OCI-LY3 (cell line): Measurements from ENCODE around the gene ESPN.
"Not testable (repeated sequence)": the region's sequence is repeated elsewhere in the genome, so short reads cannot be mapped to it uniquely, and the experiment has no call there.

Experiments
- H2AFZ ChIP-seq: fragments of 200-600, 300-600 bp; shearing (Covaris generic); 2 replicates; pipeline ENCODE4 v1.6.0; 2014; ENCODE audit warnings: antibody characterized with exemption, low read depth, low read length
- H3K27ac ChIP-seq: fragments of 200-600, 300-600 bp; sonication (generic); 2 replicates; pipeline ENCODE4 v1.5.1; 2014; ENCODE audit warnings: mild to moderate bottlenecking, low read length, moderate library complexity, mixed read lengths
- H3K27me3 ChIP-seq: fragments of 200-600, 300-600 bp; sonication (generic); 2 replicates; pipeline ENCODE4 v1.6.1; 2014; ENCODE audit warnings: low read depth, low read length, mixed read lengths
- H3K36me3 ChIP-seq: fragments of 200-600, 300-600 bp; sonication (generic); replicated peaks from 2 replicates; pipeline ENCODE3; 2014; ENCODE audit warnings: low read depth, low read length, mixed read lengths
- H3K4me1 ChIP-seq: fragments of 300-600, 200-600 bp; sonication (generic); 2 replicates; pipeline ENCODE4 v1.6.1; 2014; ENCODE audit warnings: low read length, mixed read lengths
- H3K4me2 ChIP-seq: fragments of 200-600, 300-600 bp; sonication (generic); 2 replicates; pipeline ENCODE4 v1.6.1; 2014; ENCODE audit warnings: low read length, mixed read lengths
- H3K4me3 ChIP-seq: fragments of 300-600, 200-600 bp; sonication (generic); 2 replicates; pipeline ENCODE4 v1.5.1; 2014; ENCODE audit warnings: antibody characterized with exemption, mild to moderate bottlenecking, low read length, moderate library complexity
- H3K79me2 ChIP-seq: fragments of 300-600, 200-600 bp; shearing (Covaris generic); 2 replicates; pipeline ENCODE4 v1.6.1; 2014; ENCODE audit warnings: mild to moderate bottlenecking, low read length, mixed read lengths
- H3K9ac ChIP-seq: fragments of 300-600, 200-600 bp; shearing (Covaris generic); 2 replicates; pipeline ENCODE4 v1.6.0; 2014; ENCODE audit warnings: mild to moderate bottlenecking, low read length, moderate library complexity
- H3K9me3 ChIP-seq: fragments of 200-600, 300-600 bp; shearing (Covaris generic); 2 replicates; pipeline ENCODE4 v1.6.1; 2014; ENCODE audit warnings: low read length, mixed read lengths; ENCODE audit not compliant: insufficient read depth
- H4K20me1 ChIP-seq: fragments of 200-600, 300-600 bp; sonication (generic); 2 replicates; pipeline ENCODE4 v1.6.1; 2016; ENCODE audit warnings: low read length, mixed read lengths; ENCODE audit not compliant: insufficient read depth
- CTCF ChIP-seq: fragments of 200-600, 300-600 bp; sonication (generic); IDR thresholded peaks from 2 replicates; pipeline ENCODE4 v1.5.1; 2014; ENCODE audit warnings: antibody characterized with exemption, low read length, low read depth
- EZH2phosphoT487 ChIP-seq: fragments of 200-600 bp; shearing (Covaris generic); IDR thresholded peaks from 2 replicates; pipeline ENCODE4 v1.6.1; 2018; ENCODE audit warnings: antibody characterized with exemption, mixed run types, low read depth

The ESPN gene

GRCh38 chr1:6389971-6390370 lies 34.6 kb upstream of the ESPN start:
- no peak overlapping the region for H3K4me2 ChIP-seq

GRCh38 chr1:6391951-6392808 lies 32.4 kb upstream of the ESPN start:
- peak overlapping the region; percentile 78 for H3K4me2 ChIP-seq
- no peaks in the 10 kb centered on the region for H3K36me3 ChIP-seq
- H3K27me3 ChIP-seq = no peaks in the 10 kb centered on the region
- H4K20me1 ChIP-seq = no peaks in the 10 kb centered on the region
- H3K27ac ChIP-seq = no peak overlapping the region
- peaks cover 32% of the 10 kb centered on the region for H3K79me2 ChIP-seq
- peak overlapping the region; percentile 66 for H3K9ac ChIP-seq
- no peak for TF ChIP-seq CTCF
- TF ChIP-seq EZH2phosphoT487 = no peak
- H2AFZ ChIP-seq = 0 out of 2 replicates have a peak overlapping the region, but pooled peaks have one; percentile 31
- peaks cover 11% of the 10 kb centered on the region for H3K4me1 ChIP-seq
- H3K9me3 ChIP-seq = no peaks in the 10 kb centered on the region
- peak overlapping the region; percentile 95 for H3K4me3 ChIP-seq

More at GRCh38 chr1:6389971-6390370, 34.6 kb upstream of the ESPN start:
- Histone ChIP-seq H3K79me2 (peaks cover 49% of the 10 kb centered on the region), H3K27ac (no peak overlapping the region), H2AFZ (no peak overlapping the region), H3K9me3 (no peaks in the 10 kb centered on the region), H3K27me3 (no peaks in the 10 kb centered on the region), H4K20me1 (no peaks in the 10 kb centered on the region), H3K4me3 (no peak overlapping the region), H3K36me3 (no peaks in the 10 kb centered on the region), H3K4me1 (peaks cover 11% of the 10 kb centered on the region), H3K9ac (no peak overlapping the region)
- no peak for TF ChIP-seq CTCF
- no peak for TF ChIP-seq EZH2phosphoT487

- Histone ChIP-seq H3K4me3 (peak overlapping the region; percentile 95), H2AFZ (0 out of 2 replicates have a peak overlapping the region, but pooled peaks have one; percentile 31), H4K20me1 (no peaks in the 10 kb centered on the region), H3K4me2 (peak overlapping the region; percentile 78), H3K27ac (no peak overlapping the region), H3K36me3 (no peaks in the 10 kb centered on the region), H3K4me1 (peaks cover 11% of the 10 kb centered on the region), H3K27me3 (no peaks in the 10 kb centered on the region), H3K9me3 (no peaks in the 10 kb centered on the region), H3K9ac (peak overlapping the region; percentile 66), H3K79me2 (peaks cover 29% of the 10 kb centered on the region)
- TF ChIP-seq CTCF = no peak
- TF ChIP-seq EZH2phosphoT487 = no peak
Observed at GRCh38 chr1:6392809-6393399, 31.7 kb upstream of the ESPN start.

GRCh38 chr1:6393400-6394187 lies 31.0 kb upstream of the ESPN start, which contains the start of gene ACOT7:
ACOT7 (minus strand) TSS chr1:6393767; CDS start chr1:6393399, 368 bp downstream.
- Histone ChIP-seq H3K36me3 (no peaks in the 10 kb centered on the region), H3K9me3 (no peaks in the 10 kb centered on the region), H3K4me1 (peaks cover 11% of the 10 kb centered on the region), H2AFZ (peak within 1 kb of the TSS; percentile 71), H3K4me3 (peak within 1 kb of the TSS; percentile 95), H3K27ac (peak within 1 kb of the TSS; percentile 64), H4K20me1 (no peaks in the 10 kb centered on the region), H3K9ac (peak within 1 kb of the TSS; percentile 78), H3K79me2 (peaks cover 29% of the 10 kb centered on the region), H3K27me3 (no peaks in the 10 kb centered on the region), H3K4me2 (peak within 1 kb of the TSS; percentile 98)
- TF ChIP-seq CTCF = no peak
- no peak for TF ChIP-seq EZH2phosphoT487

GRCh38 chr1:6395130-6395529 lies 29.4 kb upstream of the ESPN start:
- not testable (repeated sequence) for H4K20me1 ChIP-seq, H3K9me3 ChIP-seq, H3K9ac ChIP-seq, H3K36me3 ChIP-seq, H3K27me3 ChIP-seq, H3K27ac ChIP-seq, H3K4me3 ChIP-seq, H2AFZ ChIP-seq, H3K4me2 ChIP-seq
- Histone ChIP-seq H3K79me2 (peaks cover 18% of the 10 kb centered on the region), H3K4me1 (peaks cover 11% of the 10 kb centered on the region)
